DMS53 (cell line): ENCODE measurements around the gene DUXA.
"Not testable (repeated sequence)": the region's sequence is repeated elsewhere in the genome, so short reads cannot be mapped to it uniquely, and the experiment has no call there.

Experiments
- DNase-seq: peaks from one replicate; lab custom pipeline; 2025; lab: John Stamatoyannopoulos, UW

The DUXA gene

GRCh38 chr19:57167385-57167784, at the start of gene DUXA:
DUXA (minus strand) TSS chr19:57167485; CDS start chr19:57167443, 42 bp downstream.
- DNase-seq, result no peak

DNA sequence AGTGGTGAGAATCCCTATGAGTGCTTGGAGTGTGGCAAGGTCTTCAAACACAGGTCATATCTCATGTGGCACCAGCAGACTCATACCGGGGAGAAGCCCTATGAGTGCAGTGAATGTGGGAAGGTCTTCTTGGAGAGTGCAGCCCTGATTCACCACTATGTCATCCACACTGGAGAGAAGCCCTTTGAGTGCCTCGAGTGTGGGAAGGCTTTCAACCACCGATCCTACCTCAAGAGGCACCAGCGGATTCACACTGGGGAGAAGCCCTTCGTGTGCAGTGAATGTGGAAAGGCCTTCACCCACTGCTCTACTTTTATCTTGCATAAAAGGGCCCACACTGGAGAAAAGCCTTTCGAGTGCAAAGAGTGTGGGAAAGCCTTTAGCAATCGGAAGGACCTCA, 44.8 kb upstream of the DUXA start:
- DNase-seq, result no peak

- DNase-seq, result no peak
Observed at GRCh38 chr19:57210381-57210780, 43.1 kb upstream of the DUXA start.

DNA sequence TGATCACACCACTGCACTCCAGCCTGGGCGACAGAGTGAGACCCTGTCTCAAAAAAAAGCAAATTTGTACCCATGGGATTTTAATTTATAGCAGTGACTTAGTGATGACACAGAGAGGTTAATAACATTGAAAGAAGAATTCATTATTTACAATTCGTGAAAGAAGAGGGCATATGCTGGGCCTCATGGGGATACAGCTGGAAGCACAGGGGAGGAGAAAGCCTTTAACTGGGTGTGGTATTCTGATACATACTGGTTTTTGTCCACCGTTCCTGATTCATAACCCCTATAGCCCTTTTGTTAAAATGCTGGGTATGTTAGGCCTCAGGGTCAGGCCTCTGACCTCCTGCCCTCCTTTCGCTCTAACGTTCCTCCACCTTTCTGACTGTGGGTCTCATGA, 34.9 kb upstream of the DUXA start:
- no peak for DNase-seq

DNA sequence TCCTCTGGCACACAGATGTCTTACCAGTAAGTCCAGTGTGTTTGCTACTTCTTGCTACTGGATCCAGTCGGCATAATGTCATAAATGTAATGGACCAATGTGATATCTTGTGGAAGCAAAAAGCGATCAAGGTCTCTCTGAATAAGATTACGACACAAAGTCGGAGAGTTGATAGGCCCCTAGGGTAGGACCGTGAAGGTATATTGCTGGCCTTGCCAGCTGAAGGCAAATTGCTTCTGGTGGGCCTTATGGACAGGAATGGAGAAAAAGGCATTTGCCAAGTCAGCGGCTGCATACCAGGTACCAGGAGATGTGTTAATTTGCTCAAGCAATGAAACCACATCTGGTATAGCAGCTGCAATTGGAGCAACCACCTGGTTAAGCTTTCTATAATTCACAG, 30.6 kb upstream of the DUXA start:
- DNase-seq, result not testable (repeated sequence)

DNA sequence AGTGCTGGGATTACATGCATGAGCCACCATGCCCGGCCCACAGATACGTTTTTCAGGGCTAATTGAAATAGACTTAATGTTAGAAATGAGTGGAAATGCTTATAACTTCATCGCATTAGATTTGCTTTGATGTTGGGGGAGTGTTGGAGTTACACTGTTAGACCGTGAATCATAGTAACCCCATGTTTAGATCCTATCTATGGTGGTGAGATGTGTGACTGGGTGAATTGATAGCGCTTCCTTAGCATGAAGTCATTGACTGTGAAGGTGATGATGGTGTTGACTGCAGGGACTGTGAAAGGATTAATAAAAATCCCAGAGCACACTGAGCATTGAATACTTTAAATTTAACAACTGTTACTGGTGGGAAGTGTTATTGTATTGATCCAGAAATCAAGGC, 25.7 kb upstream of the DUXA start:
- no peak for DNase-seq

GRCh38 chr19:57192077-57192420, 24.8 kb upstream of the DUXA start:
- no peak for DNase-seq

DNA sequence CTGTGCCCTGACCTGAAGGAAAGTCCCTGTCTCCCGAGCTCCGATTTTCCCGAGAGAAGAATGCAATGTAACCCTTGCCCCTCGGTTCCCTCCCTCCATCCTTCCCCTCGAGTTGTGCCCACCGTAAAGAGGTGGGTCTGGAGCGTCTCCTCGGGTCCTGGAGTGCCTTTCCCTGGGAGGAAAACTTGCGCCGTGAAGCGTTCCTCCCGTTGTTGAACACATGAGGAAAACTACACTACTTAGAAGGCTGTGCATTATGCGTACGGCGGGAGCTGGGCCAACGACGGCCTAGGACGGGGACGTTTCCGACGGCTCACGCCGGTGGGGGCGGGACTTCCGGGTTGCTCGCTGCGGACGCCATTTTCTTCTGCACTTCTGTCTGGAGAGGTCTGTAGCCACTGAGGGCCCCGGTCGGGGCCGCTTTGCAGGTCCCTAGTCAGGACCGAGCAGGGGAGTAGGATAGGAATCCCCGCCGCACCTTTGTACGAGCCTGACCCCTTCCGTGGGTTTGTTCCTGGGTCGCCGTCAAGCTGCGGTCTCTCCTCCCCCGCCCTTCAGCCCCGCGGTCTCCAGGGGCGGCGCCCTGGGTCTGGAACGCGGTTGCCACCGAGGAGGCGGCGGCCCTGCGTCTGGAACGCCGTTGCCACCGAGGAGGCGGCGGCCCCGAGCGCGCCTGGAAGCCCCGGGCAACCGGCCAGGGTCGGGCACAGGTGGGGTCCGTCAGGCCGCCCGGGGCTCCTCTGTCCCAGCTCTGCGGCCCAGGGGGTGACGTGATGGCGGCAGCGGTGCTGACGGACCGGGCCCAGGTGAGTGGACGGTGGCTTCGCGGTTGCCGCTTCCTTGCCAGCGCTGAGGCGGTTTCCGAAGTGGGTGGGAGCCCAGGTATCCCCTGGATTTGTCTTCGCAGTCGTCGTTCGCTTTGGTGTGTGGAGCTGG, 24.1 kb upstream of the DUXA start, which contains the start of gene ZNF264:
Gene ZNF264 (plus strand): TSS at position 360 of the 936 bp plus-strand sequence. CDS start 414 bp downstream, at position 774.
- DNase-seq, result peak; percentile 93

DNA sequence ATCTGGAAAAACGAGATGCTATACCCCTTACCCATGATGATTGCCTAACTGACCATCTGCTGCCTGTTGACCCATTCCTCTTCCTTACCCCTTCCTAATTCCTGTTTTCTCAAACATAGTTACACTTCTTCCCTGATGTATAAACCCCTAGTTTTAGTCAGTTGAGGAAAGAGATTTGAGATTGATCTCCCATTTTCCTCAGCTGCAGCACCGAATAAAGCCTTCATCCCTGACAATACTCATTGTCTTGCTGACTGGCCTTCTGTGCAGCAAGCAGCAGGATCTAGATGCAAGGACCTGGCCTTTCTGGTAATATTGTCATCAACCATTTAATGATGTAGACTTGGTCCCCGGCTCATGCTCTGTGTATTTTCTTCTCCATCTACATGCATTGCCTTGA, 23.0 kb upstream of the DUXA start:
- DNase-seq, result no peak

DNA sequence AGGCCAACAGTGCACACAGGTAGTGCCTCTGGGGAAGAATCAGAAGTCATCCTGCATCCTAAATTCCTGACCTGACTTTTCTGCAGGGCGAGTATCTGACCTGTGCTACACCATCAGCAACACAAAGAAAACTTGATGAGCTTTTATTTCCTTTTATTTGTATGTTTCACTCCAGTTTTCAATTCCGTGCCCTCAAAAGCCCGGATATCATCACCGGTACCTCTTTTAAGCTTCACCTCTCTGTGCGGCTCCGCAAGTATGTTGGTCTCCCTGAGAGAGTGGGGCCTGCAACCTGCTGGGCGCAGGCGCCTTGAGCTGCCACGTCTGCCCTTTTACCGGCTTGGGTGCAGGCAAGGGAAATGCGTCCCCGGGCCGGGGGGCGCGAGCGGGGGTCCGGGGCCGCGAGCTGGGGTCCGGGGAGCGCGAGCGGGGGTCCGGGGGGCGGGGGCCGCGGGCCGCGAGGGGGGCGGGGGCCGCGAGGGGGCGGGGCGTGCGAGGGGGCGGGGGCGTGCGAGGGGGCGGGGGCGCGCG, 4.3 kb upstream of the DUXA start:
- peak; percentile 29 for DNase-seq

DNA sequence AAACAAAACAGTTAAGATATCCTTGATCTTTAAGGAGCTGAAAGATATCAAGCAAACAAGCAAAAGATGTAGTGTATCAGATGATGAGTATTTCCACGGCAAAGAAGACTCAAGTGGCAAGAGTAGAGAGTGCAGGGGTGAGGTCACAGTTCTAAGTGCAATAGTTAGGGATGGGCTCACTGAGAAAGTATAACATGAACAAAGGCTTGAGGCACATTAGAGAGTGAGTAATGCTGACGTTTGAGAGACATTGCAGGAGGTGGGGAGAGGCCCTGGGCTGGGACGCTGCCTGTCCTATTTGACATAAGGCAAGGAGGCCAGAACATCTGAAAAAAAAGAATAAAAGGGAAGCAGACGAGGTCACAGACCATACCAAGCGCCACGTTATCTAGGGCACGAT, 1.4 kb downstream of the DUXA start:
- no peak for DNase-seq

- DNase-seq, result no peak
Observed at GRCh38 chr19:57161985-57162539, 5.2 kb downstream of the DUXA start.

DNA sequence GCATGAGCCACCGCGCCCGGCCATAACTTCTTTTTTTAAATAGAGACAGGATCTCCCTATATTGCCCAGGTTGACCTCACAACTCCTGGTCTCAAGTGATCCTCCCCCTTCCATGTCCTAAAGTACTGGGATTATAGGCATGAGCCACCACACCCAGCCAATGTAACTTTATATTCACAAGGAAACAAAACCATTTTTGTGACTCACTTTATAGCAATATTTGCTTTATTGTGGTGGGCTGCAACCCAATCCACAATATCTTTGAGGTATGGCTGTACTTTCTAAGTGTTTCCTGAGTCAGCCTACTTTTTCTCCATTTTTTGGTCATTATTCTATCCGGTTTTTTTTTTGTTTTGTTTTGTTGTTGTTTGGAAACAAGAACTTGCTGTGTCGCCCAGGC, 14.4 kb downstream of the DUXA start:
- no peak for DNase-seq

DNA sequence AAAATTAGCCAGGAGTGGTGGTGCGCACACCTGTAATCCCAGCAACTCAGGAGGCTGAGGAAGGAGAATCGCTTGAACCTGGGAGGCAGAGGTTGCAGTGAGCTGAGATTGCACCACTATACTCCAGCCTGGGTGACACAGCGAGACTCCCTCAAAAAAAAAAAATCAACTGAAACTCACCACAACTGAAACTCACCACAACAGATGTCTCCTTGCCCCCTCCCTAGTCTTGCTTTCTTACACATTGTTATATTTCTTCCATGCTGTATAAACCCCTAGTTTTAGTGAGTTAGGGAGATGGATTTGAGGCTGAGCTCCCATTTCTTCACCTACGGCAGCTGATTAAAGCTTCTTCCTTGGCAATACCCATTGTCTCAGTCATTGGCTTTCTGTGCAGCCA, 25.6 kb downstream of the DUXA start:
- DNase-seq, result no peak

DNA sequence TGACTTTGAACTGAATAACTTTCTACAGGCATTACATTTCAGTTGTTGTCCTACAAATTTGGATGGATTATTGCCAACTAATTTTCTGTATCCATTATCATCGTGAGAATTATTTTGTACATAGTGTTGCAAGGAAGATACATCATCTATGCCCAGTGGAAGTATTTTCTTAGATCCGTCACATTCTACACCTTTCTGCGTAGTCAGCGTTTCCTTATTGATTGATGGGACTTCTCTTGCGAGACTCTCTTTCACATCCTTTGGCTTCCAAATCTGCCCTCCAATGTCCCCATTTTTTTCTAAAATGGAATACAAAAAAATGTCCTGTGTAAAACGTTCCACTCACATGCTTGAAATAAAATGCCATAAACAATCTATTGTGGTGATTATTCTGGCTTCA, 31.5 kb downstream of the DUXA start:
- no peak for DNase-seq

- not testable (repeated sequence) for DNase-seq
Observed at GRCh38 chr19:57127403-57127802, 39.9 kb downstream of the DUXA start.

GRCh38 chr19:57123882-57124281, 43.4 kb downstream of the DUXA start:
- no peak for DNase-seq

DNA sequence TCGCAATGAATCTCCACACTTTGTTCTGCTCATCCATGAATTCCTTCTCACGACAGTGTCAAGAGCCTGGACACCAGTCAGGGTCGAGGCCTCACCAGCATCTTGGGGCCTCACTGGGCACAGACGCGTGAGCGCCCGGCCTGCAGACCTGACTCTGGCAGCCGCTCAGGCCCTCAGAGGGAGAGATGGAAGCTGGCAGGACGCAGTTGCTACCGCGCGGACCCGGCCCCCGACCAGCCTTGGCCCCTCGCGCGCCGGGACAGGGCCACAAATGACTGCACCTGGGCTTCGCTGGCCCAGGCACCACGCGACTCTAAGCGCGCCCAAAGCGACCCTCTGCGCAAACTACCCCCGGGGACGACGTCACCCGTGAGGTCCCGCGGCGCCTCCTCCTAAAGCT, 48.4 kb downstream of the DUXA start:
- DNase-seq, result no peak

- not testable (repeated sequence) for DNase-seq
Observed at GRCh38 chr19:57113501-57113900, 53.8 kb downstream of the DUXA start.

GRCh38 chr19:57111329-57111644, 56.0 kb downstream of the DUXA start:
- no peak for DNase-seq

DNA sequence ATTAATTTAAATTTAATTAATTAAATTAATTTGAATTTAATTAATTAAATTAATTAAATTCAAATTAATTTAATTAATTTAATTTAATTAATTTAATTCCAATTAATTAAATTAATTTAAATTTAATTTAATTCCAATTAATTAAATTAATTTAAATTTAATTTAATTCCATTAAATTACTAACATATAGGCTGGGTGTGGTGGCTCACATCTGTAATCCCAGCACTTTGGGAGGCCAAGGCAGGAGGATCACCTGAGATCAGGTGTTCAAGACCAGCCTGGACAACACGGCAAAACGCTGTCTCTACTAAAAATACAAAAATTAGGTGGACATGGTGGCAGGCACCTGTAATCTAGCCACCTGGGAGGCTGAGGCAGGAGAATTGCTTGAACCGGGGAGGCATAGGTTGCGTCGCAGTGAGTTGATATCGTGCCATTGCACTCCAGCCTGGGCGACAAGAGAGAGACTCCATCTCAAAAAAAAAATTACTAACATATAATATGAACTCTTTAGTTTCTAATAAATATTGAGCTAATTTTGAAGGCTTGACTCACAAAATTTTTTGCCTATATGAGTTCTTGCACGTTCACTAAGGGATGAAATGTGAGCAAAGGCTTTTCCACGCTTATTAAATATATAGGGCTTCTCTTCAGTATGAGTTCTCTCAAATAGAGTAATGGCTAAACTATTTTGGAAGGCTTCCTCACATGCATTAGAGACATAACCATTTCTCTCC, 56.5 kb downstream of the DUXA start:
- peak; percentile 55 for DNase-seq

GRCh38 chr19:57106722-57107235, 60.5 kb downstream of the DUXA start:
- DNase-seq, result no peak
